Keratinocyte (primary cell): ENCODE data around the gene VPS33B. TPM values are rescaled to one million over a fixed set of nuclear protein-coding genes. Genes with fewer than 3 reads are reported as not detected.

Experiments used
- DNase-seq: peaks from one replicate; pipeline ENCODE4 v3.0.0-alpha.2; 2011; ENCODE audit warnings: low read depth, missing footprints, low spot score
- FAIRE-seq: peaks from 2 replicates; lab custom pipeline; 2011; peaks lifted over from hg19 to GRCh38; lab: Jason Lieb, UNC
- H2AFZ ChIP-seq: 2 replicates; pipeline ENCODE4 v1.6.0; 2012; ENCODE audit warnings: low read length, control low read depth, inconsistent platforms; ENCODE audit not compliant: control insufficient read depth
- H3K27ac ChIP-seq: 2 replicates; pipeline ENCODE4 v1.5.1; 2011; ENCODE audit warnings: low read length; ENCODE audit not compliant: control insufficient read depth, insufficient read depth
- H3K27me3 ChIP-seq: 3 replicates; pipeline ENCODE4 v1.6.0; 2011; ENCODE audit warnings: low read length; ENCODE audit not compliant: control insufficient read depth, insufficient read depth; ENCODE audit errors: extremely low read depth
- H3K36me3 ChIP-seq, 2 experiments: 2 replicates in 1 of 2; 3 replicates in 1 of 2; pipeline ENCODE4 v1.5.1; 2011; ENCODE audit warnings: low read length in 2 of 2, mild to moderate bottlenecking in 1 of 2; ENCODE audit not compliant: control insufficient read depth in 2 of 2, insufficient read depth in 2 of 2; ENCODE audit errors: extremely low read depth in 1 of 2
- H3K4me1 ChIP-seq: 3 replicates; pipeline ENCODE4 v1.5.1; 2011; ENCODE audit warnings: low read length; ENCODE audit not compliant: control insufficient read depth, insufficient read depth; ENCODE audit errors: extremely low read depth
- H3K4me2 ChIP-seq: 3 replicates; pipeline ENCODE4 v1.6.0; 2011; ENCODE audit warnings: low read depth, low read length; ENCODE audit not compliant: control insufficient read depth, insufficient read depth; ENCODE audit errors: extremely low read depth
- H3K4me3 ChIP-seq, 3 experiments: fragments of 200-600 bp in 1 of 3; sonication (generic) in 1 of 3; 2 replicates in 2 of 3; 3 replicates in 1 of 3; pipeline ENCODE4 v1.5.1; 2011 to 2016; ENCODE audit warnings: low read length in 3 of 3, mild to moderate bottlenecking in 3 of 3, control low read depth in 2 of 3, inconsistent platforms in 1 of 3, low read depth in 1 of 3, mixed read lengths in 1 of 3, mixed run types in 1 of 3, moderate library complexity in 1 of 3; ENCODE audit not compliant: control insufficient read depth in 2 of 3, insufficient read depth in 2 of 3; ENCODE audit errors: extremely low read depth in 1 of 3
- H3K79me2 ChIP-seq: 2 replicates; pipeline ENCODE4 v1.6.0; 2012; ENCODE audit warnings: low read length; ENCODE audit not compliant: control insufficient read depth, insufficient read depth
- H3K9ac ChIP-seq: 3 replicates; pipeline ENCODE4 v1.6.0; 2011; ENCODE audit warnings: low read length; ENCODE audit not compliant: control insufficient read depth, insufficient read depth; ENCODE audit errors: extremely low read depth
- H3K9me1 ChIP-seq: 3 replicates; pipeline ENCODE4 v1.6.0; 2011; ENCODE audit warnings: low read length; ENCODE audit not compliant: control insufficient read depth, insufficient read depth; ENCODE audit errors: extremely low read depth
- H3K9me3 ChIP-seq: 2 replicates; pipeline ENCODE4 v1.5.1; 2012; ENCODE audit warnings: low read depth, low read length; ENCODE audit not compliant: control insufficient read depth
- H4K20me1 ChIP-seq: 3 replicates; pipeline ENCODE4 v1.6.0; 2011; ENCODE audit warnings: low read length; ENCODE audit not compliant: control insufficient read depth, insufficient read depth; ENCODE audit errors: extremely low read depth
- CTCF ChIP-seq, 3 experiments: IDR thresholded peaks in 1 of 3; conservative IDR thresholded peaks in 1 of 3; optimal IDR thresholded peaks in 1 of 3; 2 replicates in 2 of 3; 3 replicates in 1 of 3; pipeline versions ENCODE3 to v1.5.1; 2011; ENCODE audit warnings: low read length in 3 of 3, mild to moderate bottlenecking in 3 of 3, moderate library complexity in 2 of 3, control low read depth in 1 of 3, inconsistent platforms in 1 of 3; ENCODE audit not compliant: insufficient read depth in 2 of 3; ENCODE audit errors: extremely low read depth in 1 of 3
- EZH2 ChIP-seq: IDR thresholded peaks from one replicate; pipeline ENCODE4 v1.6.1; 2012; ENCODE audit warnings: inconsistent platforms, mild to moderate bottlenecking, low read length, moderate library complexity
- dilution Hi-C: fragments of 300-500 bp; cut with MboI; formaldehyde crosslinking; loops from one replicate; pipeline ENCODE4 v1.7.0; 2020; ENCODE audit warnings: low sequenced_read_pairs; ENCODE audit not compliant: extremely low pct_ligation_motif_present
- polyA plus RNA-seq, 5 experiments: library from polyadenylated mRNA; depleted of rRNA in 3 of 5; stranded (reverse) in 3 of 5; stranded (forward) in 1 of 5; unstranded in 1 of 5; fragments of >200 nt; gene quantifications; 1 replicate in 1 of 5; 2 replicates in 3 of 5; 3 replicates in 1 of 5; pipeline versions ENCODE4 v1.2.1 to v1.2.3, GENCODE V29; 2011 to 2012; ENCODE audit warnings: missing spikeins in 2 of 5, low read depth in 1 of 5, low replicate concordance in 1 of 5

The VPS33B gene
- polyA plus RNA-seq, 1 donor (not counting 4 experiments of a cell fraction or from before 2014, with no cell fraction given), result 20.2 TPM

DNA sequence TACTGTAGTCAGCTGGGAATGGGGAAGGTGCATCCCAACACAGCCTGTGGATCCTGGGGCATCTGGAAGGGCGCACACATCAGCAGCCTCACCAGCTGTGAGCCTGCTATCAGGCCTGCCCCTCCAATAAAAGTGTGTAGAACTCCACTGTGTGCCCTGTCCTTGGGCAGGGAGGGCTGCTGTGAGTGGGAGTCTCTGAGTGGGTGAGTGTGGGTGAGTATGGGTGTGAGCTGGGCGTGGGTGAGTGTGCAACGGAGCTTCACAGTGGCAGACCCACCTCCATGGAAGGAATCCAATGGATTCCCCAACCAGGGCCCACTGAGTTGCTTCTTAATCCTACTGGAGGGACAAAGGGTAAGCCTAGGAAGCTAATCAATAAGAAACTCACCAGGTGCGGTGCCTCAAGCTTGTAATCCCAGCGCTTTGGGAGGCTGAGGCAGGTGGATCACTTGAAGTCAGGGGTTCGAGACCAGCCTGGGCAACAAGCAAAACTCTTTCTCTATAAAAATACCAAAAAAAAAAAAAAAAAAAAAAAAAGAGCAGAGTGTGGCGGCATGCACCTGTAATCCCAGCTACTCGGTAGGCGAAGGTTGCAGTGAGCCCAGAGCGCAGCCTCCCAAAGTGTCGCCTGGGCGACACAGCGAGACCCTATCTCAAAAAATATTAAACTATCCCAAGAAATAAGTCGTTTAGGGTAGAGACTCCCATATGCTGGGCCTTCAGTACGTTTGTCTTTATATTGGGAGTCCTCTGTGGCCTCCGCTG, 68.3 kb downstream of the VPS33B start:
- Histone ChIP-seq H3K4me3 (peak overlapping the region in 1 of 3 experiments; percentile 77), H4K20me1 (no peaks in the 10 kb centered on the region), H3K9me3 (no peaks in the 10 kb centered on the region), H3K27me3 (no peaks in the 10 kb centered on the region), H3K4me2 (peak overlapping the region; percentile 87), H3K36me3 (peaks cover 18 to 27% of the 10 kb centered on the region in 2 experiments), H3K9me1 (no peaks in the 10 kb centered on the region), H3K4me1 (peaks cover 20% of the 10 kb centered on the region), H3K27ac (no peak overlapping the region), H3K79me2 (no peaks in the 10 kb centered on the region), H3K9ac (no peak overlapping the region), H2AFZ (no peak overlapping the region)
- no peak for DNase-seq
- dilution Hi-C loops, result no loop called here
- no peak for FAIRE-seq
- TF ChIP-seq CTCF (optimal IDR thresholded peaks at IDR 0.05 in 1 of 3, IDR thresholded peaks at IDR 0.05 in 1 of 3, conservative IDR thresholded peaks at IDR 0.05 in 1 of 3; ENCODE audit: extremely low read depth in 1 of 3, insufficient read depth in 2 of 3, low read length in 3 of 3) (no peak), EZH2 (no peak)

- dilution Hi-C loops, result no loop called here
- no peak for DNase-seq
- no peaks in the 10 kb centered on the region for H4K20me1 ChIP-seq
- no peak overlapping the region for H3K4me3 ChIP-seq
- TF ChIP-seq EZH2 (no peak), CTCF (optimal IDR thresholded peaks at IDR 0.05 in 1 of 3, IDR thresholded peaks at IDR 0.05 in 1 of 3, conservative IDR thresholded peaks at IDR 0.05 in 1 of 3; ENCODE audit: extremely low read depth in 1 of 3, insufficient read depth in 2 of 3, low read length in 3 of 3) (no peak)
- FAIRE-seq, result no peak
- peaks cover 21% of the 10 kb centered on the region for H3K4me1 ChIP-seq
- H3K4me2 ChIP-seq, result no peak overlapping the region
- no peak overlapping the region for H2AFZ ChIP-seq
- H3K9ac ChIP-seq, result no peak overlapping the region
- H3K27me3 ChIP-seq, result no peaks in the 10 kb centered on the region
- H3K9me1 ChIP-seq, result no peaks in the 10 kb centered on the region
- no peaks in the 10 kb centered on the region for H3K79me2 ChIP-seq
- H3K36me3 ChIP-seq, result peaks cover 22 to 31% of the 10 kb centered on the region in 2 experiments
- H3K9me3 ChIP-seq, result no peaks in the 10 kb centered on the region
- H3K27ac ChIP-seq, result no peak overlapping the region
These were observed 69.3 kb downstream of the VPS33B start for GRCh38 chr15:90952901-90953677.
